Measurements from ENCODE around the gene DLGAP4.

DLGAP4 gene

DNA sequence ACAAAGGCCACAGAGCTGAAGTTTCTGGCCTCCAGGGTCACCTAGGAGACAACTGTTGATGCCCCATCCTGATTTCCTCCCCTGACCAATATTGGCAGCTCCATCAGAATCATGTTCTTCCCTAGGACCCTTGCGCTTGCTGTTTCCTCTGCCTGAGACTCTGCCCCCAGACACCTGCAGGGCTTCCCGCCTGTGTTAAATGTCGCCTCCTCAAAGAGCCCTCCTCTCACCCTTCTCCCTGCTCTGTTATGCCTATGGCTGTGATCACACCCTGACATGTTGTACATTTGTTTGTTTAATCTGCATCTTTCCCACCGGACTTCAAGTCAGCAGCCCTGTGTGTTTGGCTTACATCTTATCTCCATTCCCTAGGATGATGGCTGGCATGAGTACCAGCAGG is 30.1 kb downstream of the DLGAP4 start:
- TF ChIP-seq, protein P1, sequence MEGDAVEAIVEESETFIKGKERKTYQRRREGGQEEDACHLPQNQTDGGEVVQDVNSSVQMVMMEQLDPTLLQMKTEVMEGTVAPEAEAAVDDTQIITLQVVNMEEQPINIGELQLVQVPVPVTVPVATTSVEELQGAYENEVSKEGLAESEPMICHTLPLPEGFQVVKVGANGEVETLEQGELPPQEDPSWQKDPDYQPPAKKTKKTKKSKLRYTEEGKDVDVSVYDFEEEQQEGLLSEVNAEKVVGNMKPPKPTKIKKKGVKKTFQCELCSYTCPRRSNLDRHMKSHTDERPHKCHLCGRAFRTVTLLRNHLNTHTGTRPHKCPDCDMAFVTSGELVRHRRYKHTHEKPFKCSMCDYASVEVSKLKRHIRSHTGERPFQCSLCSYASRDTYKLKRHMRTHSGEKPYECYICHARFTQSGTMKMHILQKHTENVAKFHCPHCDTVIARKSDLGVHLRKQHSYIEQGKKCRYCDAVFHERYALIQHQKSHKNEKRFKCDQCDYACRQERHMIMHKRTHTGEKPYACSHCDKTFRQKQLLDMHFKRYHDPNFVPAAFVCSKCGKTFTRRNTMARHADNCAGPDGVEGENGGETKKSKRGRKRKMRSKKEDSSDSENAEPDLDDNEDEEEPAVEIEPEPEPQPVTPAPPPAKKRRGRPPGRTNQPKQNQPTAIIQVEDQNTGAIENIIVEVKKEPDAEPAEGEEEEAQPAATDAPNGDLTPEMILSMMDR (IDR thresholded peaks at IDR 0.05; ENCODE audit: control insufficient read depth, insufficient read depth, low read depth, low read length, missing control alignments), result no peak
- no peak for DNase-seq (ENCODE audit: low read depth)
- no peak overlapping the region for H3K4me3 ChIP-seq (ENCODE audit: control insufficient read depth, low read depth, low read length)

DNA sequence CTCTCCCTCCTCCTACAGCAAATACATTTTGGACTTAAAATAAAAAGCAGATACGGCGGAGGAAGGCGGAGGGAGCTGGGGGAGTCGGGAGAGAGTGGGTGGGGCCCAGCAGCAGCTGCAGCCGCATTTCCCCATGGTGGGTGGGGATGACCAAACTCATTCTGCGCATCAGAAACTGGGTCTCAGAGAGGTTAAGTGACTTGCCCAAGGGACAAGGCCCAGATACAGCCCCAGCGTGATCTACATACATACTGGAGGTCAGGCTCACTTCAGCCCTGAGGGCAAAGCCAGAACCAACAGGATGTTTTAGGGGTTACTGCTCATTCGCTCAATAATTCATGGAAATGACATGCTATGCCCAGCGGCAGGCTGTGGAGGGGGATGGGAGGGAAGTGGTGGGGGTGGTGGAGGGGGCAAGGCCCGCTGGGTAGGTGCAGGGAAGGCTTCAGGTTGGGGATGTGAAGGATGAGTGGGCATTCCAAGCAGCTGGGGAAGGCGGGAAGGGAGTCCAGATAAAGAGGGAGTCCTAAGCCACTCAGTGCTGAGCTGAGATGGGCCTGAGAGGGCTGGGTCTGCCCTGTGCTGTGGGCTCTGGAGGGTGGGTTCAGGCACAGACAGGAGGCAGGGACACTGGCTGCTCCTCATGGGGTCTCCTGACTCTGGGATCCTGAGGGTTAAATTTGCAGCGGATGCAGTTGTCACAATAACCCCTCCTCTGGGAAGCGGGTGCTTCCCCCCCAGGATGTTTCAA is 31.0 kb downstream of the DLGAP4 start:
- TF ChIP-seq, protein P1 (IDR thresholded peaks at IDR 0.05; ENCODE audit: control insufficient read depth, insufficient read depth, low read depth, low read length, missing control alignments), result no peak
- no peak overlapping the region for H3K4me3 ChIP-seq (ENCODE audit: control insufficient read depth, low read depth, low read length)
- no peak for DNase-seq (ENCODE audit: low read depth)

GRCh38 chr20:36337886-36338285 is 31.7 kb downstream of the DLGAP4 start:
- no peak overlapping the region for H3K4me3 ChIP-seq (ENCODE audit: control insufficient read depth, low read depth, low read length)
- TF ChIP-seq, protein P1 (IDR thresholded peaks at IDR 0.05; ENCODE audit: control insufficient read depth, insufficient read depth, low read depth, low read length, missing control alignments), result no peak
- no peak for DNase-seq (ENCODE audit: low read depth)

- no peak overlapping the region for H3K4me3 ChIP-seq (ENCODE audit: control insufficient read depth, low read depth, low read length)
- DNase-seq (ENCODE audit: low read depth), result no peak
- TF ChIP-seq, protein P1 (IDR thresholded peaks at IDR 0.05; ENCODE audit: control insufficient read depth, insufficient read depth, low read depth, low read length, missing control alignments), result no peak
Observed at GRCh38 chr20:36339646-36340592, 33.8 kb downstream of the DLGAP4 start.

DNA sequence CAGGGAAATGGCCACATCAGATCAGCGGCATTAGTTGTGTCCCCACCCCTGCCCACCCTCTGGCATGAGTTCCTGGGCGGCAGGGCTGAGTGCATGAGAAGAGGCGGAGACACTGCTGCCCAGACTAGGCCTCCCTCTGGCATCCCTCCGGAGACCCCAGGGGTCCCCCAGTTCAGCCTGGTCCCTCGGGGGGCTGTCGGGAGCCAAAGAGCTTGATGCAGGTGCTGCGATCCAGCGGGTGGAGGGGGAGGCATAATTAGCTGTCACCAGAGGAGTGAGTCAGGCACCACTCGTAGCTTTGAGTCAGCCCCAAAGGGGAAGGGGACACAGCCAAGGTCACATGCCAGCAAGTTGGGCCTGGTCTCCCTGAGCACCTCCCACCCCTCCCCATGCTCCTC is 34.5 kb downstream of the DLGAP4 start:
- DNase-seq (ENCODE audit: low read depth), result no peak
- TF ChIP-seq, protein P1 (IDR thresholded peaks at IDR 0.05; ENCODE audit: control insufficient read depth, insufficient read depth, low read depth, low read length, missing control alignments), result no peak
- no peak overlapping the region for H3K4me3 ChIP-seq (ENCODE audit: control insufficient read depth, low read depth, low read length)

DNA sequence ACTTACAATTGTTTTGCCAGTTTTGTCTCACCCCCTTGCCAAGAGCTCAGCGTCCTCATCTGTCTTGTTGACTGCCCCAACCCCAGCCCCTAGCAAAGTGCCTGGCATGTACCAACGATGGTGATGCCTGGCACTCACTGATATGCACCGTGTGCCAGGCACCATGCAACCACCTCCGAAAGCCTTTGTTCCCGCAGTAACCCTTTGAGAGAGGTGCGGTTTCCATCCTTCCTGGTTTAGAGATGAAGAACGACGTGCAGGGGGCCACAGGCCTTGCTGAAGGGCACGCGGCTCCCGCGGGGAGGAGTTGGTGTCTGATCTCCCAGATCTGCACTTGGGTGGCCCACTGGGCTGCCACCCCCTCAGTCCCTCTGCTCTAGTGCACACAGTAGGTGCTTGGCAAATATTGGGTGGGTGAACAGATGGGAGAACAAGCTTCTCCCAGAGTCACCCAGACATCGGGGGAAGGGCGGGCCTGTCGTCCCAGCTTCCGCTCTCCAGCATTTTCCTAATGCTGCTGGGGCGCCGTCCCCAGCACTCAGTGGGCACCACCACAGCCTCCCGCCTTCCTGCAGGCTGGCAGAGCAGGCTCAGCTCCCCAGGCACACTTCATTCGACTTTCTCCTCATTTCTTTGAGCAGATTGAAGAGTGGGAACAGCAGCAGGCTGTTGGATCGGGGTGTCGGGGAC is 35.3 kb downstream of the DLGAP4 start:
- no peak overlapping the region for H3K4me3 ChIP-seq (ENCODE audit: control insufficient read depth, low read depth, low read length)
- TF ChIP-seq, protein P1 (IDR thresholded peaks at IDR 0.05; ENCODE audit: control insufficient read depth, insufficient read depth, low read depth, low read length, missing control alignments), result no peak
- DNase-seq (ENCODE audit: low read depth), result no peak

All from AG09309 (cell line).